ENCODE data around the gene DET1. TPM values are rescaled to one million over a fixed set of nuclear protein-coding genes. Genes with fewer than 3 reads are reported as not detected.

Gene DET1
- total RNA-seq, 2 experiments from 2014 or later, result 1.8 to 2.4 TPM

Other genes starting within 250 kb of the DET1 start
- gene MRPL46, start 79.3 kb downstream of the DET1 start, total RNA-seq, result 10 to 100 TPM; 28.3 to 35.3 TPM
- gene MRPS11, start 79.0 kb downstream of the DET1 start, total RNA-seq, result 10 to 100 TPM; 59.7 to 67.7 TPM
- gene AEN, start 74.7 kb upstream of the DET1 start, total RNA-seq, result 10 to 100 TPM; 55.7 to 57.4 TPM
- gene ISG20, start 92.3 kb upstream of the DET1 start, total RNA-seq, result 100 to 1,000 TPM; 155 to 379 TPM